Measurements from ENCODE around the gene ATL2. TPM values are rescaled to one million over a fixed set of nuclear protein-coding genes. Genes with fewer than 3 reads are reported as not detected.

ATL2 gene
- total RNA-seq, 1 donor from 2014 or later: 139 TPM

DNA sequence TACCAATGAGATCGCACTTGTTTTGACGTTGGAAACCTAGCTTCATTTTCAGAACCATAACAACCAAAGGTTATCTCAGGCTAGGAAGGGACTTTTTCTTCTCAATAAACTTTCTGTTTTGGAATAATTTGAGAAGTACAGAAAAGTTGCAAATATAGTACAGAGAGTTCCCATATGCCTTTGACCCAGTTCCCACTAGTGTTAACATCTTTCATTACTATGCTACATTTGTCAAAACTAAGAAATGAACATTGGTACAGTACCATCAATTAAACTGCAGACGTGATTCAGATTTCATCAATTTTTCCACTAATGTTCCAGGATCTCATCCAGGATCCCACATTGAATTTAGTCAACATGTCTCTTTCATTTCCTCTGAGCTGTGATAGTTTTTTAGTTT is 111.6 kb downstream of the ATL2 start:
- Histone ChIP-seq H3K36me3 (ENCODE audit: control insufficient read depth, insufficient read depth, low read length) (no peaks in the 10 kb centered on the region), H3K4me3 (ENCODE audit: low read depth, low read length) (no peak overlapping the region), H3K27me3 (ENCODE audit: control insufficient read depth, insufficient read depth, low read length) (no peaks in the 10 kb centered on the region)
- TF ChIP-seq, protein P1, sequence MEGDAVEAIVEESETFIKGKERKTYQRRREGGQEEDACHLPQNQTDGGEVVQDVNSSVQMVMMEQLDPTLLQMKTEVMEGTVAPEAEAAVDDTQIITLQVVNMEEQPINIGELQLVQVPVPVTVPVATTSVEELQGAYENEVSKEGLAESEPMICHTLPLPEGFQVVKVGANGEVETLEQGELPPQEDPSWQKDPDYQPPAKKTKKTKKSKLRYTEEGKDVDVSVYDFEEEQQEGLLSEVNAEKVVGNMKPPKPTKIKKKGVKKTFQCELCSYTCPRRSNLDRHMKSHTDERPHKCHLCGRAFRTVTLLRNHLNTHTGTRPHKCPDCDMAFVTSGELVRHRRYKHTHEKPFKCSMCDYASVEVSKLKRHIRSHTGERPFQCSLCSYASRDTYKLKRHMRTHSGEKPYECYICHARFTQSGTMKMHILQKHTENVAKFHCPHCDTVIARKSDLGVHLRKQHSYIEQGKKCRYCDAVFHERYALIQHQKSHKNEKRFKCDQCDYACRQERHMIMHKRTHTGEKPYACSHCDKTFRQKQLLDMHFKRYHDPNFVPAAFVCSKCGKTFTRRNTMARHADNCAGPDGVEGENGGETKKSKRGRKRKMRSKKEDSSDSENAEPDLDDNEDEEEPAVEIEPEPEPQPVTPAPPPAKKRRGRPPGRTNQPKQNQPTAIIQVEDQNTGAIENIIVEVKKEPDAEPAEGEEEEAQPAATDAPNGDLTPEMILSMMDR (IDR thresholded peaks at IDR 0.05; ENCODE audit: insufficient read depth, low read length, severe bottlenecking): no peak
- FAIRE-seq (no peak), DNase-seq (ENCODE audit: low read depth) (no peak)

DNA sequence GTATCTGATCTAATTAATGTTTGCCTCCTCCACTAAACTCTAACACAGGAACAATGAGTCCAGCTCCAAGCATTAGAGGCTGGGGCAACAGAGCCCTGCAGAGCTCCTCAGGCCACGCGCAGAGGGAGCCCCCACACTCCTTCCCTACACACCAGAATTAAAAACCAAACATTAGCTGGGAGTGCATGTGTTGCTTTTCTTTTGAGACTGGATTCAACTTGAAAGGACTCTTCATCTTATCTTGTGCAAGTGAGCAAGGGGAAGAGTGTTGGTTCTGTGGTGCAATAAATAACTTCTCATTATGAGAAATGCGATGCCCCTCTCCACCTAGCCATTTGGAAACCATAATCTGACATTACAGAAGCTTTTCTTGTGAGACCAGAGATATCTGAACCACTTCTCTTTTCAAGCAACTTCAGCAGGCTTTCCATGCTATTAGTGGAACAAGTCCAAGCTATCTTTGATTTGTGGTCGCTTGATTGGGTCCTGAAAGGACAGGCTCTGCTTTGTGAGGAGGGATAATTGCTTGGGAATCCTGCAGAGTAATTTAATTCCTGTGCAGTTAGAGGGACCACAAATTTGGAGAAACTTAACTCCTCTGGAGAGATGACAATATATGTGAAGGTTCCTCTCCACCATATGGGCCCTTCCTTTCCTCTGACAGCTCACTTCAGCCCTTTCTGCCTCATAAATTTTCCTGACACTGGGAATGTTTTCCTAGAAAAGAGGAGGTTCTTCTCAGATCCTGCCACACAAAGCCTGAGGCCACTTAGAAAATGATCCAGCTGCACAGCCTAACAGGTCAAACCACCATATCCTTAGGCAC is 112.5 kb downstream of the ATL2 start:
- FAIRE-seq (no peak), DNase-seq (ENCODE audit: low read depth) (no peak)
- Histone ChIP-seq H3K36me3 (ENCODE audit: control insufficient read depth, insufficient read depth, low read length) (no peaks in the 10 kb centered on the region), H3K27me3 (ENCODE audit: control insufficient read depth, insufficient read depth, low read length) (no peaks in the 10 kb centered on the region), H3K4me3 (ENCODE audit: low read depth, low read length) (no peak overlapping the region)
- TF ChIP-seq, protein P1 (IDR thresholded peaks at IDR 0.05; ENCODE audit: insufficient read depth, low read length, severe bottlenecking): no peak

DNA sequence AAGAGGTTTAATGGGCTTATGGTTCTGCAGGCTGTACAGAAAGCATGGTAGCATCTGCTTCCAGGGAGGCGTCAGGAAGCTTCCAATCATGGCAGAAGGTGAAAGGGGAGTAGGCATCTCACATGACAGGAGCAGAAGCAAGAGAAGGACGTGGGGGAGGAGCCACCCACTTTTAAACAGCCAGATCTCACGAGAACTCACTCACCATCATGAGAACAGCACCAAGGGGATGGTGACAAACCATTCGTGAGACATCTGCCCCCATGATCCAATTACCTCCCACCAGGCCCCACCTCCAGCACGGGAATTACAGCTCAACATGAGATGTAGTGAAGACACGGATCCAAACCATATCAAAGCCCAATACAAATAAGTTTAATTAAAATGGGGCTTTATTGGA is 113.8 kb downstream of the ATL2 start:
- H3K27me3 ChIP-seq (ENCODE audit: control insufficient read depth, insufficient read depth, low read length): no peaks in the 10 kb centered on the region
- TF ChIP-seq, protein P1 (IDR thresholded peaks at IDR 0.05; ENCODE audit: insufficient read depth, low read length, severe bottlenecking): no peak
- H3K36me3 ChIP-seq (ENCODE audit: control insufficient read depth, insufficient read depth, low read length): no peaks in the 10 kb centered on the region
- DNase-seq (ENCODE audit: low read depth) (no peak), FAIRE-seq (no peak)
- H3K4me3 ChIP-seq (ENCODE audit: low read depth, low read length): no peak overlapping the region

DNA sequence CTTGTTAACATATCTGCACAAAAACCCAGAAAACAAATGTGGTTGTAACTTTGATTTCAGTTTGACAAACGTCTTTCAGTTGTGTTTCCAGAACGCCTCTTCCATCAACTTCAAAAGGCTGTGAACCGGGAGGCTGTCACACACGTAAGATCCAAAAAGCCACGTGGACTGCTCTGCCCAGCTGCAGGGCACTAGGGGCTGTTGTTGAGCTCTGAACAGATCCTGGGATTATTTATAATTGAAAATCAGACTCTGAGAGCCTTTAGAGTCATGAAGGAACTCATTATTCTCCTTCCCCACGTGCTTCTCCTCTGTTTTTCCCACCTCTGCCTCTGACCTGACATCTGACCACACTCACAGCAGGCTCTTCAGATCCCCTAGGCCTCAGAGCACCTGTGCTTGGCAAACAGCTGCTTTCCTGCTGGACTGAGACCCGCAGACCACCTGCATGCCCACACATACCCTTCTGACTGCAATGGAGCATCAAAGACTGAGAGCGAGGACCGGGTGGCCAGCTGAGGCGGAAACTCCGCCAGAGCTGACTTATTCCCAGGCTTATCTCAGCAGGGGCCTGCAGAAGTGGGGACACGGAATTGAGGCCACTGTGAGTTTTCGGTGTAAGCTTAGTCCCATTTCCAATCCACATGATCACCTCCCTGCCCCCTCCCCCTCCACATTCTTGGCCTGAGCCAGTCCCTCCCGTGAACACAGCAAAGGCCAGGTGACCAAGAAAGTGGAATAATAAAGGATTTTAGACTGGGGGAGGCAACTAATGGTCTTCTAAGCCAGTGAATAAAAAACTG is 114.8 kb downstream of the ATL2 start:
- DNase-seq (ENCODE audit: low read depth): no peak
- H3K36me3 ChIP-seq (ENCODE audit: control insufficient read depth, insufficient read depth, low read length): no peaks in the 10 kb centered on the region
- H3K4me3 ChIP-seq (ENCODE audit: low read depth, low read length): no peak overlapping the region
- TF ChIP-seq, protein P1 (IDR thresholded peaks at IDR 0.05; ENCODE audit: insufficient read depth, low read length, severe bottlenecking): no peak
- H3K27me3 ChIP-seq (ENCODE audit: control insufficient read depth, insufficient read depth, low read length): no peaks in the 10 kb centered on the region
- no peak for FAIRE-seq

DNA sequence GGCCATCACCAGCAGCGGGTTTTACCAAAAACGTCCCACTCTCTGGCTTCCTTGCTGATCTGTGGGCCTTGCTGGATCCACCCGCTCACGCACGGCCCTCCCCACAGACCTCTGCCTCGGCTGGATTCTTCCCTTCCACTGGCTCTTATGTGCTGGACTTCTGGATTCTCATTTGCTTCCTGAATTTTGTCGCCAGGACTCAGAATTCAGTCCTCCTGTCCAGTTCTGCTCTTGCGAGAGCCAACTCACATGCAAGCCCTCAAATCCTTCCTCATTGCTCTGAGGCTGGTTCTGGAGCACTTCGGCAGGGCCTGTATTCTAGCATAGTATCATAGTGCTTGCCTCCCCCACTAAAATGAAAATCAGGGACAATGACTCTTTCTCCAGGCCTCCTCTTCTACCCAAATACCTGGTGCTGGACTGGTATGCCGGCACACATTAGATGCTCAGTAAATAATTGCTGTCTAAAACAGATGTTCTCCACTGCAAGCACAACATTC is 115.5 kb downstream of the ATL2 start:
- H3K27me3 ChIP-seq (ENCODE audit: control insufficient read depth, insufficient read depth, low read length): no peaks in the 10 kb centered on the region
- H3K36me3 ChIP-seq (ENCODE audit: control insufficient read depth, insufficient read depth, low read length): no peaks in the 10 kb centered on the region
- no peak overlapping the region for H3K4me3 ChIP-seq (ENCODE audit: low read depth, low read length)
- TF ChIP-seq, protein P1 (IDR thresholded peaks at IDR 0.05; ENCODE audit: insufficient read depth, low read length, severe bottlenecking): no peak
- DNase-seq (ENCODE audit: low read depth) (no peak), FAIRE-seq (no peak)
